GM11168 (cell line): ENCODE data around the gene TAGLN3.

ENCODE experiments used
- in situ Hi-C: fragments of 300-500 bp; cut with MboI; formaldehyde crosslinking; loops from one replicate; pipeline ENCODE4 v1.12.0; 2022; ENCODE audit warnings: low sequenced_read_pairs; ENCODE audit not compliant: unreplicated experiment

The TAGLN3 gene

DNA sequence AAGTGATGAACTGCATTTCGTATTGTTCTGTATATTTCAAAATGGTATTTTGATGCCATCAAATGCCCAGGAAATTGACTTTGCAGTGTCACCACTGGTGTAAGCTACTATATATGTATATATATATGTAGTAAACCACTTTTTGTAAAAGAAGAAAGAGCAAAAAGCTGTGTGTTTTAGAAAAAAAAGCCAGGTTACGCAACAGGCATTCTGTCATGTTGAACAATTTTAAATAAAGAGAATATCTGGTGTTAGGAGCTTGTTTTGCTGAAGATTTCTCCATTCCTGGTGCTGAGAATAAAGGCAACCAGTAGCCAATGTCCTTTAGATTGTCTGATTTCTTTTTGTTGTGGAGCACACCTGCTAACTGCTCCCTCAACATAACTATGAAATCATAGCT is 23.6 kb upstream of the TAGLN3 start:
- in situ Hi-C loops: no loop called here

DNA sequence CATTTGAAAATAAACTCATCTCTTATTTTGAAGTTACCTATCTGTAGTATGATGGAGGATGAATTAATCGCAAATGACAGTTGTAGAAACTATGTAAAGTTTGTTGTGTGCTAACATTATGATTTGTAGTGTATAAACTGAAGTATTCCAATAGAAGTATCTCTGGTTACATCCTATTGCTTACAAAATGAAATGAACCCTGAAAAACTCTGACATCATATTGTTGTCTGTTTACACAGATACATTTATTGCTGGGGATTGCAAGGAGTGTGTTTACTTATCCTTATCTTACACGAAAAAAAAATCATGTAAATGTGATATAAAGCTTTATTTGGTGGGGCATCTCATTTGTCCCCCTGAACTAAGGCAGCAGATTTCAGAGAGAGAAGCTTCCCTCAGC is 22.5 kb upstream of the TAGLN3 start:
- in situ Hi-C loops: no loop called here

DNA sequence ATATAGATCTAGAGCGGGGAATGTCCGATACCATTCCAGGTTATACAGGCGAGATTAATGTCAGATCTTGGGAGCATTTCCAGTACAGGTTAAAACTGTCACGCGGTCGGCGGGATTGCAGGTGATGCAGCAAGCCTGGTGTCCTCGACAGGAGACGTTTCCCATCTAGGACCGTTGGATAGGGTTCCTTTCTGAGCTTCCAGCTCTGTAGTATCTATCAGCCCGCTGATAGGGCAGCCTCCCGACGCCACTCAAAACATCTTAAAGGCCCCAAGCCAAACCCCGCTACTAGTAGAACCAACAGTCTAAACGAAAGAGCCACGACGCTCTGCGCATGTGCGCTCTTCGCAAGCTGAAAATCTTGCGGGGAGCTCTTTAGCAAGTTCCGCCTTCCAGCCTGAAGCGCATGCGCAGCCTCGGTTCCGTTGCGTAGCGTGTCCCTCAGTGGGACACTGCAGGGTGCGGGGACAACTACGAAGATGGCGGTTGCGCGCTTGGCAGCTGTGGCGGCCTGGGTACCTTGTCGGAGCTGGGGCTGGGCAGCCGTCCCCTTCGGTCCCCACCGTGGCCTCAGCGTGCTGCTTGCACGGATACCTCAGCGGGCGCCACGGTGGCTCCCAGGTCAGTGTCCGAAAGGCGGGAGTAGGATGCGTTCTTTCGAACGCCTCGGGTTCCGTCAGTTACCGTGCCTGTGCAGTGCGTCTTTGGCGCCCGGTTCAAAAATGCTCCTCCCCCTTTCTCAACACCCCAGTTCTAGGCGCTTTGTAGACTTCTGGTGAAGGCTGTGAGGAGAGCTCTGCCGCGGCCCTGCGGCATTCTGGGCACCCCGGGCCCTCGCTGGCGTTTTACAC is 19.9 kb upstream of the TAGLN3 start, which contains the start of gene ABHD10:
TSS of gene ABHD10 (plus strand) at position 444 of the 851 bp plus-strand sequence. CDS start at position 480, 36 bp downstream.
- in situ Hi-C loops: no loop called here

DNA sequence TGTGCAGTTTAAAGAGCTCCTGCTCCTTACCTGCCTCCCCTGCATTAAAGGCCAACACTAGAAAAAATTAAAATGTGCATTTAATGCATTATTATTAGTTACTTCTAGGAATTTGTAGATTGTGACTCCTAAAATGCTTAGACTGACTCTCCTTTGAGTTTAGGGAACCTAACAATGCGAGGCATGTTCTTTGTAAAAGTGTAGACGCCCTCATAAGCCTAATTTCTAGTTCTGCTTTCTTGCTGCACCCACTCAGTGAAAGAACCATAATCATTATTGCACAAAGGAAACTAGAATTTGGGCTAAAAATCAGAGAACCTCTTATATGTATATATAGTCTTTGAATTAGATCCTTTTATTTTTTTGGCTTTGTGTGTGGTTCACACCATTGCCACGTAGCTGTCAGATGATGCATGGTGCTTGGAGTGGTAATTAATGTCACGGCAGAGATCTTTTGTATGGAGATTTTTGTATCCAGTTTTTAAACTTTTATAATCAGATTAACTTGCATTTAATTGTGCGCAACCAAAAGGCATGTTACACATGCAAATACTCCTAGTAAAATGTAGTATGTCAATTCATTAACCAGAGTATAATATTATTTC is 19.2 kb upstream of the TAGLN3 start:
- in situ Hi-C loops: no loop called here

DNA sequence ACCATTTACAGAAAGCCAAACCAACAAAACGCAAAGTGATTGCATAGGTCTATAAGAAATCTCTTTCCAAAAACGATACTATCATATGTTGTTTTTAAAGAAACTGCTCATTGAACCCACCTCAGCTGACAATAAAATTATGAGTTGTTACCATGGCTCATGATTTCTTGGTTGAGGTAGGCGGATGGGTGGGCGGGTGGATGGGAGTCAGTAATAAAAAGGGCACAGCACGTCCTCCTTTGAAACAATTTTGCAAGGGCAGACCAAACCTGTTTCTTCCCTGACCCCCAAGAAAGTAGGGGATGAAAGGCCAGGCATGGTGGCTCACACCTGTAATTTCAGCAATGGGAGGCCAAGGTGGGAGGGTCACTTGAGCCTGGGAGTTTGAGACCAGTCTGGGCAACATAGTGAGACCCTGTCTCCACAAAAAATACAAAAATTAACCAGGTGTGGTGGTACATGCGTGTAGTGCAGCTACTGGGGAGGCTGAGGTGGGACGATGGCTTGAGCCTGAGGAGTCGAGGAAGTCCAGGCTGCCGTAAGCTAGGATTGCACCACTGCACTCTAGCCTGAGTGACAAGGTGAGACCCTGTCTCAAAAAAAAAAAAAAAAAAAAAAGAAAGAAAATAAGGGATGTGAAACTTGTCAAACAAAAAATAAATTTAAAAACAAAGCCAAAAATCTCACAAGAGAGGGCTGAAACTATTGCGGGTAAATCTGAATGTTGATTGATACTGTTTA is 17.8 kb upstream of the TAGLN3 start:
- in situ Hi-C loops: no loop called here

DNA sequence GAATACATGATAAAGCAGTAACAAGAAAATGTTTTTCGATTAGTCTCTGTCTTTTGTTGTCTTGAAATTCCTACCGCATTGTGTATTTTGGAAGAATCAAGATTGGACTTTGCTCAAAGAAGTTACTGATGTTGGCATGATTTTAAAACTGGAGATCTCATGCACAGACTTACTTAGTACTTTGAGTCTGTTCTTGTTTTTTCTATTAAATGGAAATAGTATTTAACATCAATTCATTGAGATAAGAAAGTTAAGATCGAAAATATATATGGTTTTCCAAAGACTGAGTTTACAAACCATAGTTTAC is 17.3 kb upstream of the TAGLN3 start:
- in situ Hi-C loops: no loop called here

DNA sequence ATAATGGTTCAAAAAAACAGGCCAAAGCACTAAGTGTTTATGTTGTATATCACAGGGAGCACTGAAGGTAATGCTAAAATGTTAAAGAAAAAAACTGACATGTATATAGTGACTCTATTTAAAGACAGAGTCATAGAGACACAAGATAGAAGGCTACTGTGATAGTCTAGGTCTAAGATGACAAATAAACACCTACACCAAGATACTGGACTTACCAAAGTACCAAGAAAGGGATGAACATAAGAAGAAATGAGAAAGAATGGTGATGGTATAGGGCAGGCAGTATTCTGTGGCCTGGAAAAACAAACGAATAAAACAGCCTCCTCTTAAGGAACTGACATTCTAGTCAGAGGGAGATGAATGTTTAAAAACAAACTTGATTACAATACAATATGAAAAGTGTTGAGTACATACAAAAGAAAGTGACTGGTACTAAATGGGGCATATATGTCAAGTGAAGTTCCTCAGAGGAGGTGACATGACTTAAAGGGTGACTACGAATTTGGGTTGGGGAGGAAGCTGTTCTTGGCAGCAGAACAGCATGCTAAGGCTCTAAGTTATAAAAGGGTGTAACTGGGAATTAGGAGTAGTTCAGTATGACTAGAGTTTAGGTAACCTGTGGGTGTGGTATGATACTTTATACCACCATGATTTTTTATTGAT is 14.0 kb upstream of the TAGLN3 start:
- in situ Hi-C loops: no loop called here

DNA sequence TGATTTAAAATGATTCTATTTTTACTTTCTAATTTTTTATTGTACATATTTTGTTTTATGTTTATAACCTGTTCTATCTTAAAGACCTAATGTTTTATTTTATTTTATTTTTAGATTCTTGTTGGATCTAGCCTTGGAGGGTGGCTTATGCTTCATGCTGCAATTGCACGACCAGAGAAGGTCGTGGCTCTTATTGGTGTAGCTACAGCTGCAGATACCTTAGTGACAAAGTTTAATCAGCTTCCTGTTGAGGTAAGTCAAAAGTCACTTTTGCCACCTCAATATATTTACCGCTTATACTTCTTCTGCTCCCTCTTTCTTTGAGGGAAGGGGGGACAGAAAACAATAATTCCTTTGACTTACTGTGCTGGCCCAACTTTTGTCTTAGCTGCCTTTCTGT is 11.9 kb upstream of the TAGLN3 start:
- in situ Hi-C loops: no loop called here

DNA sequence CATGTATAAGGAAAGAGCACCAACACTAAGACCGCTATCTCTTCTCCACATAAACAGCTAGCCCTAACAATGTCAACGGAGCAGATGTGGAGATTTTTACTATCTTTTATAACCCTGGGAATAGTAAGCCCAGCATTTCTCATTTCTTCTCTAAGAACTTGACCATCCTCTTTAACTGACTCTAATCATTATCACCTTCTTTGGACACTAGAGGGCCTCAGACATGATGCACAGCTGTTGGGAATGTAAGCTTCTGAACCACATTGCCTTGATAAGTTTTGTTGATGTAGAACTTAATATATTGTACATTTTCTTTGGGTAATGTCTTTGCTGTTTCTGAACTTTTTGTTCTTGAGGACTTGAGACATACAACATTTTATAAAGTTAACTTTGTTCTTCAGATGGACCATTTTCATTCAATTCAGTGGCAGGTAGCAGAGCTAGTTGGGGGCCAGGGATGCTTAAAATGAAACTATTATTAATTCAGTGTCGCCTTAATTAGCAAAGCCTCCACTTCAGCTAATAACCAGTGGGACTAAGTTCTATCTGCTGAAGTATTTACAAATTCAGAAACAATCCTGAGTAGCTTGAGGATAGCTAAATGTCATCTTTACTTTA is 9.6 kb upstream of the TAGLN3 start:
- in situ Hi-C loops: no loop called here

DNA sequence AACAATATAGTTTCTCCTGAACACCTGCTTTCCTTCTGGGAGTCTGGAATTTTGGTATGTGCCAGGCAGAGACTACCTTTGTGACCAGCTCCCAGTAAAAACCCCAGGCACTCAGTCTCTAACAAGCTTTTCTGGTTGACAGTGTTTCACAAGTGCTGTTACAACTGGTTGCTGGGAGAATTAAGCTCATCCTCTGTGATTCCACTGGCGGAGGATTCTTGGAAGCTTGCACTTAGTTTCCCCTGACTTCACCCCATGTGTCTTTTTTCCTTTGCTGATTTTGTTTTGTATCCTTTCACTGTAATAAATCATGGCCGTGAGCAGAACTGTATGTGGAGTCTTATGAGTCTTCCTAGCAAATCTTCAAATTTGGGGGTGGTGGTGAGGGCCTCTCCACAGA is 5.7 kb upstream of the TAGLN3 start:
- in situ Hi-C loops: no loop called here

DNA sequence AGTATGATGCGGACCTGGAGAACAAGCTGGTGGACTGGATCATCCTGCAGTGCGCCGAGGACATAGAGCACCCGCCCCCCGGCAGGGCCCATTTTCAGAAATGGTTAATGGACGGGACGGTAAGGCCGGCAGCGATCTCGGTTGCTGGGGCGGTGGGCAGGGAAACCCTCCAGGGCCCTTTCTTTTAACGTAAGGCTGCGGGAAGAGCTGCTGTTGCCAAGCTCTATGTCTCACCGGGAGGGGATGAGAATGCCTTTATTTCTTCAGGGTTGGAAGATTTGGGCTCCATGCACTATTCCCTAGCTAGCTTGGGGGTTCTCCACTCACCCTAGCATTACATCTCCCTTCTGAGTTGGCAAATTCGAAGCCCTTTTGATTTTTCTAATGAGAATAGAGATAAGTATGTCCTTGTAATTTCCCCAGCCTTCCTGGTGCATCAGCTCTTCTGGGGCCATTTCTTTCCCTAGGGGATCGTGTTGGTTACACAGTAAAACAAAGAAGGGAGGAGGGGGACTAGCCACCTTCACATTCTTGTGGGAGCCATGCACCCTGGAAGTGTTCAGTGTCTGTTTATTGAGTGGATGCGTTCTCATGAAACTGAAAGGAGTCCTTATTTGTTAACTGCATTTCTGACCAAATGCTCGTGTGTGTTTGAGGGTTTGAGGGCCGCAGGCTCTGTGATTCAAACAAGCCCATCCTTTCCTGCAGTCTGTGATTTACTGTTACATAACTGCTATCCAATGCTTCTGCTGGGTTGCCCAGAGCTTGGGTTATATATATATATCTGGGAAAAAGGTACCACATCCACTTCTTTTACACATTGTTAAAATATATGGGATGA is 982 bp downstream of the TAGLN3 start:
- in situ Hi-C loops: no loop called here

DNA sequence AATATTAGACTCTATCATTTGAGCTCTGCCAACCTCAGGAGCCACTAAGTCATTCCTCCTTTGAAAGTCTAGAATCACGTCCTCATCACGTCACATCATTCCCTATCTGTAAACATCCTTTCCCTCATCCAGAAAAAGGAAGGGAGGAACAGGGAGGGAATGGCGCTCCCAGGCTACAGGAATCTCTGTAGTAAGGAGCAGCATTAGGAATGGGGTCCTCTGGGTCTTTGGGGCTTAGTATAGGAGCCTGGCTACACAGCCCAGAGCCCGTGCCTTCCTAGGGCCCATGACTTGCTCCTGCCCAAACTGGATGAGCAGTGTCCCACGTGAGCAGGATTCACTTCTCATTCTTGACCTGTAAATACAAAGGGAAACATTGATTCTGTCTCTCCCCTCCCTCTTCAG is 1.6 kb downstream of the TAGLN3 start:
- in situ Hi-C loops: no loop called here

DNA sequence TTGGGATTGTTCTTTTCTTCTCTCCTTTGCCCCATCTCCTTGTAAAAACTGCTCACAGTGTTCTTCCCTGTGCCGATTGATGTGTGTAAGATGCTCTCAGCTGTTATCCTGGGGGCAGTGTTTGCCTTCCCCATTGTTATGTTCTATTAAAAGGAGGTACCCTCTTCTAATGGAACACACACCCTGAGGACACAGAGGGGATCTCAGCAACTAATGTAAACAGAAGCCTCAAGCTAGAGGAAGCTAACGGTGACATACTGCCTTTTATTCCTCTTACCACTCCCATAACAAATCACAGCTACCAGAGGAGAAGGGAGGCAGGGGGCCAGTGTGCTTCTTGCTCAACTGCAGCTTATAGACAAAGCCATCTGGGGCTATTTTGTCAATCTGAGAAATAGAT is 2.2 kb downstream of the TAGLN3 start:
- in situ Hi-C loops: no loop called here

DNA sequence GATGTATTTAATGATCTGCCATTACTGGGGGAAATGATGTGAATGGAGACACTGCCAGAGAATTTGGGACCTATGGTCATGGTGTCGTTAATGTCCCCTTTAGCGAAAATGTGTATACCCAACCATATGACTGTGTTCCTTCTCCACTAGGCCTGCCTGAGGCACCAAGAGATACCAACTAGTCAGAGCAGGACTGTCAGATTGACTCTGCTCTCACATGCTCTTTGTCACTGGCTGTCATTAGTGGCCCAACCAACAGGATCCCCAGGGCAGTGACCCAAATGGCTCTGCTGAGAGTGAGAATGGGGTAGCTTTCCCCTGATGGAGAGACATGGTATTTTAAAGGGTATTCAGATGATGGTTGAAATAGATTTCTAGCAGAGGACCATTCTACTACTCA is 2.8 kb downstream of the TAGLN3 start:
- in situ Hi-C loops: no loop called here

DNA sequence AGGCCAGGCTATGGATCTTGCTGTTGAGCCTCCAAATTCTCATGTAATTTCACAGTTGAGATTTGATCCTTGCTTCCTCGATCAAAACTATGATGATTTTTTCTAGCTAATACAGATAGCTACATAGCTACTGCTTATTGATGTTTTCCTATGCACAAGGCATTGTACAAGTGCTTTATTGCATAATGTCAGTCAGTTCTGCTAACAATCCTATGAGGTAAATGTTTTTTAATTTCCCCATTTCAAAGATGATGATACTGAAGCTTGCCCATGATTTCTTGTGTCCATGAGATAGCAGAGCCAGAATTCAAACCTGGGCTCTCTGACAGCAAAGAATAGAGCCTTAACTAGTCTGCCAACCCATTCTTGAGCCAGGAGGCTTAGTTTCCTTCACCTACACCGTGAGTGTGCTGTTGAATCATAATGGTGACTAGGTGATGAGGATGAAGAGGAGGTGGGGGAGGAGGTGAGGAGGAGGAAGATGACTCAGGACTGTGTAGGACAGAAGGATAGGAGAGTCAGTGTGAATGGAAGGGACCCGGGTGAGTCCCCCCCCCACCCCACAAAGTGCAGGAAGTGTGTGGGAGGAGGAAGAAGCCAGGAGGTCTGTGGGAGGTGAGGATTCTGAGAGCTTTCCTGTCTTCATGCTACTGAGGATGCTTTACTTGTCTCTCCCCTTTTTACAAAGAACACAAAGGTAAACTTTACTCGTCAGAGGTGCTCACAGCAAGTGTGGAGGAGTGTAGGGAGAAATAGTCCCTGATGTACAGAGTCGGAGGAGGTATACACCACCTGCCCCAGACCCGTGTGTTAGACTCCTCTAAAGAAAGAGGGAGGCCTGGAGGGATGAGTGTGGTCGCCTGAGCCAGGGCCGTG is 3.6 kb downstream of the TAGLN3 start:
- in situ Hi-C loops: no loop called here

DNA sequence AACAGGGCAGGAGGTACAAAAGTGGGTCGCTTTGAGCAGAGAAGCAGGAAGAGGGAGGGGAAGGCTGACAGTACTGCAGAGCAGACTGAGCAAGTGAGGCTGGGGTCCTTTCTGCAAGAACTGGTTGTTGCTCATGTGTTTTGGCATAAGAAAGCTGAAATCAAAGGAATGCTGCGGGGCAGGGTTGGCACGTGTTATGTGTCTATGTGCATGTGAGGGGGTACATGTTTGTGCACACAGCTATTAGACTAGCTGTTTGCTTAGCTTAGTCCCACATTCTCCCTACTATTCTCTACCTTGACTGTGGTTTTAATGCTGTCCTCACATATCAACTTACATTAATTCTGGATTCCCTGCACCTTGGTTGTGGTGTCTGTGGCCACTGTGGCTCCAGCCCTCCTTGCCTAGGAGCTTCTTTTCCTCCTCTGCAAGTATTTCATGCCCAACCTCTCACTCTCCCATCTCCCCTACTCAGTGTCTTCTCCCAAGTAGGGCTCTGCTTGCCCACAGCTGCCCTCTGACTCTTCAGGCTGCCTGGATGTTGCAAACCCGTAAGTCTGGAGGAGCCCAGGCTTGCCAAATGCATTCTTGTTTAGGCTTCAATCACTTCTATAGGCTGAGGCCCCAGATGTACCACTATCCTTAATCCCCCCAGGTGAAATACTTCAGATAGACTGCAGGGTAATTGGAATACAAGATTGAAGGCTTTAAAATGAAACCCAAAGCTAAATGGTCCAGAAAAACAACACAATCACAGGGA is 4.8 kb downstream of the TAGLN3 start:
- in situ Hi-C loops: no loop called here

DNA sequence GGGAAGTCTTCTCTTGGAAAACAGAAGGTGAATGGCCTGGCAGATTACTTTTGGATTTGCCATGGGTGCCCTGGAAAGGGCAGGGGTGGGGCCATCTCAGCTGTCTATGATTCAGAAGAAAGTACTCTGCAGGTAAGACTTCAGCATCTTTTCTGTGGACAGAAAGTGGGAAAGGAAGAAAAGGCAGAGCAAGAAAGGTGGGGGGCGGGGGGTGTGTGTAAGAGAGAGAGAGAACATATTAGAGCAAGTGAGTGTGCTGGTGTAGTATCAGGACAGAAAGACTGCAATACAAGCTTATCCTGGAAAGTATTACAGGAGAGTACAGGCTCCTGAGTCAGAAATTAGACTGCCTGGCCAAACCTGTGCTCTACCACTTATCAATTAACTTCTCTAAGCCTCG is 5.5 kb downstream of the TAGLN3 start:
- in situ Hi-C loops: no loop called here

DNA sequence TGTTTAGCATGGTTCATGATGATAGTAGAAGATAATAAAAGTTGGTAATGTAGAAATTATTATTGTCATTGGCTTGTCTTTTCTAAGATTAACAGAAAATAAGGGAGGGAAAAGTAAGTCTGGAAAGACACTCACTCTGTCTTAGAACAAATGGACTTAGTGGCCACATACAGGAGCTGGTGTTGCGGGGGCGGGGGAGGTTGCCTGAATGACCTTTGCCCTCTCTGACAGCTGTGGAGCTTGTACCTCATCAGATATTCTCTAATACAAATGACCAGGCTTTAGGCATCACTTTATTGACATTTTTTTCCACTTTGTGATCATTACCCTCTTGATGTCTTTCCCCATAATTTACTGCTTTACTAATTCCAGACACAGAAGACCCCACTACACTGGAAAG is 5.9 kb downstream of the TAGLN3 start:
- in situ Hi-C loops: no loop called here
